Osteoblast (primary cell): ENCODE measurements around the gene CDK3. TPM values are rescaled to one million over a fixed set of nuclear protein-coding genes. Genes with fewer than 3 reads are reported as not detected.
A peak's percentile ranks its signal among the peaks of the same experiment; 100 is the strongest.
"Not testable (repeated sequence)": the region's sequence is repeated elsewhere in the genome, so short reads cannot be mapped to it uniquely, and the experiment has no call there.

ENCODE experiments used
- DNase-seq: peaks from one replicate; pipeline ENCODE4 v3.0.0; 2011; ENCODE audit warnings: low spot score, mixed read lengths; ENCODE audit not compliant: insufficient read length; ENCODE audit errors: missing footprints
- H2AFZ ChIP-seq: 2 replicates; pipeline ENCODE4 v1.6.0; 2011; ENCODE audit warnings: mild to moderate bottlenecking, low read length
- H3K27ac ChIP-seq: 2 replicates; pipeline ENCODE4 v1.5.1; 2011; ENCODE audit warnings: mild to moderate bottlenecking, low read depth, low read length, moderate library complexity
- H3K27me3 ChIP-seq: 2 replicates; pipeline ENCODE4 v1.6.0; 2012; ENCODE audit warnings: mild to moderate bottlenecking, control low read depth, inconsistent platforms, low read length, moderate library complexity; ENCODE audit not compliant: insufficient read depth
- H3K36me3 ChIP-seq: 2 replicates; pipeline ENCODE4 v1.5.1; 2011; ENCODE audit warnings: mild to moderate bottlenecking, low read length, control low read depth, moderate library complexity; ENCODE audit not compliant: insufficient read depth
- H3K4me1 ChIP-seq: 2 replicates; pipeline ENCODE4 v1.5.1; 2011; ENCODE audit warnings: mild to moderate bottlenecking, low read length, control low read depth, moderate library complexity; ENCODE audit not compliant: insufficient read depth
- H3K4me2 ChIP-seq: 2 replicates; pipeline ENCODE4 v1.6.0; 2011; ENCODE audit warnings: mild to moderate bottlenecking, low read length; ENCODE audit not compliant: insufficient read depth
- H3K4me3 ChIP-seq: fragments of 200-600 bp; sonication (generic); 3 replicates; pipeline ENCODE4 v1.5.1; 2012; ENCODE audit warnings: mild to moderate bottlenecking, low read length, inconsistent platforms; ENCODE audit not compliant: insufficient read depth
- H3K79me2 ChIP-seq: 2 replicates; pipeline ENCODE4 v1.6.0; 2012; ENCODE audit warnings: mild to moderate bottlenecking, low read length, control low read depth, inconsistent platforms; ENCODE audit not compliant: insufficient read depth
- H3K9me3 ChIP-seq: 2 replicates; pipeline ENCODE4 v1.5.1; 2011; ENCODE audit warnings: low read depth, low read length, control low read depth
- H4K20me1 ChIP-seq: 2 replicates; pipeline ENCODE4 v1.6.0; 2012; ENCODE audit warnings: mild to moderate bottlenecking, low read length, control low read depth; ENCODE audit not compliant: insufficient read depth
- total RNA-seq: library from RNA; depleted of rRNA; stranded (reverse); fragments of >200 nt; gene quantifications from 2 replicates; pipeline ENCODE4 v1.2.3, GENCODE V29; 2012
- TF ChIP-seq, protein P1 (sequence below): IDR thresholded peaks from 2 replicates; pipeline ENCODE4 v1.5.1; 2011; ENCODE audit warnings: mild to moderate bottlenecking, low read depth, low read length, moderate library complexity; ENCODE audit errors: extremely low read depth

The CDK3 gene
- total RNA-seq, 1 donor = 0.72 TPM

GRCh38 chr17:75970626-75971025 lies 30.0 kb upstream of the CDK3 start:
- TF ChIP-seq, protein P1, sequence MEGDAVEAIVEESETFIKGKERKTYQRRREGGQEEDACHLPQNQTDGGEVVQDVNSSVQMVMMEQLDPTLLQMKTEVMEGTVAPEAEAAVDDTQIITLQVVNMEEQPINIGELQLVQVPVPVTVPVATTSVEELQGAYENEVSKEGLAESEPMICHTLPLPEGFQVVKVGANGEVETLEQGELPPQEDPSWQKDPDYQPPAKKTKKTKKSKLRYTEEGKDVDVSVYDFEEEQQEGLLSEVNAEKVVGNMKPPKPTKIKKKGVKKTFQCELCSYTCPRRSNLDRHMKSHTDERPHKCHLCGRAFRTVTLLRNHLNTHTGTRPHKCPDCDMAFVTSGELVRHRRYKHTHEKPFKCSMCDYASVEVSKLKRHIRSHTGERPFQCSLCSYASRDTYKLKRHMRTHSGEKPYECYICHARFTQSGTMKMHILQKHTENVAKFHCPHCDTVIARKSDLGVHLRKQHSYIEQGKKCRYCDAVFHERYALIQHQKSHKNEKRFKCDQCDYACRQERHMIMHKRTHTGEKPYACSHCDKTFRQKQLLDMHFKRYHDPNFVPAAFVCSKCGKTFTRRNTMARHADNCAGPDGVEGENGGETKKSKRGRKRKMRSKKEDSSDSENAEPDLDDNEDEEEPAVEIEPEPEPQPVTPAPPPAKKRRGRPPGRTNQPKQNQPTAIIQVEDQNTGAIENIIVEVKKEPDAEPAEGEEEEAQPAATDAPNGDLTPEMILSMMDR = no peak
- DNase-seq = no peak
- Histone ChIP-seq H4K20me1 (peaks cover 10% of the 10 kb centered on the region), H3K4me3 (no peak overlapping the region), H3K9me3 (no peaks in the 10 kb centered on the region), H2AFZ (no peak overlapping the region), H3K36me3 (peaks cover 15% of the 10 kb centered on the region), H3K79me2 (peaks cover 50% of the 10 kb centered on the region), H3K27me3 (no peaks in the 10 kb centered on the region), H3K27ac (no peak overlapping the region), H3K4me1 (no peaks in the 10 kb centered on the region), H3K4me2 (no peak overlapping the region)

- DNase-seq, H3K4me2 ChIP-seq, H3K27me3 ChIP-seq, H3K27ac ChIP-seq, H4K20me1 ChIP-seq, H3K9me3 ChIP-seq, H3K4me1 ChIP-seq, H2AFZ ChIP-seq, H3K4me3 ChIP-seq: not testable (repeated sequence)
- peaks cover 14% of the 10 kb centered on the region for H3K36me3 ChIP-seq
- H3K79me2 ChIP-seq = peaks cover 69% of the 10 kb centered on the region
Observed at GRCh38 chr17:75975187-75975586, 25.5 kb upstream of the CDK3 start.

DNA sequence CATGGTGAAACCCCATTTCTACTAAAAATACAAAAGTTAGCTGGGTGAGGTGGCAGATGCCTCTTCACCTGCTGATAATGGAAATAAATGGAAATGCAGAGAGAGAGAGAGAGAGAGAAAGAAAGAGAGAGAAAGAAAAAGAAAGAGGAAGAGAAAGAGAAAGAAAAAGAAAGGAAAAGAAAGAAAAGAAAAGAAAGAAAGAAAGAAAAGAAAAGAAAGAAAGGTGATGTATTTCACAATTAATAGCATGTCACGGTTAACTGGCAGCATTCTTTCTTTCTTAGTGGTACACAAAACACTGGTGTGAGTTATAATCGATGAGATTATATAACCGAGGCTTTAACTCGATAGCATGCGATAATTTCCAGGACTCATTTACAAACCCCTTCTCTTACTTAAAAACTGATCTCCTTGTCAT lies 24.9 kb upstream of the CDK3 start:
- no peak overlapping the region for H3K4me2 ChIP-seq
- no peak overlapping the region for H2AFZ ChIP-seq
- H3K27me3 ChIP-seq = no peaks in the 10 kb centered on the region
- peaks cover under 1% of the 10 kb centered on the region for H4K20me1 ChIP-seq
- no peak overlapping the region for H3K27ac ChIP-seq
- peaks cover 9% of the 10 kb centered on the region for H3K4me1 ChIP-seq
- no peak overlapping the region for H3K4me3 ChIP-seq
- peak; percentile 77 for DNase-seq
- H3K79me2 ChIP-seq = peaks cover 68% of the 10 kb centered on the region
- no peaks in the 10 kb centered on the region for H3K9me3 ChIP-seq
- H3K36me3 ChIP-seq = peaks cover 9% of the 10 kb centered on the region
- TF ChIP-seq, protein P1 = no peak

DNA sequence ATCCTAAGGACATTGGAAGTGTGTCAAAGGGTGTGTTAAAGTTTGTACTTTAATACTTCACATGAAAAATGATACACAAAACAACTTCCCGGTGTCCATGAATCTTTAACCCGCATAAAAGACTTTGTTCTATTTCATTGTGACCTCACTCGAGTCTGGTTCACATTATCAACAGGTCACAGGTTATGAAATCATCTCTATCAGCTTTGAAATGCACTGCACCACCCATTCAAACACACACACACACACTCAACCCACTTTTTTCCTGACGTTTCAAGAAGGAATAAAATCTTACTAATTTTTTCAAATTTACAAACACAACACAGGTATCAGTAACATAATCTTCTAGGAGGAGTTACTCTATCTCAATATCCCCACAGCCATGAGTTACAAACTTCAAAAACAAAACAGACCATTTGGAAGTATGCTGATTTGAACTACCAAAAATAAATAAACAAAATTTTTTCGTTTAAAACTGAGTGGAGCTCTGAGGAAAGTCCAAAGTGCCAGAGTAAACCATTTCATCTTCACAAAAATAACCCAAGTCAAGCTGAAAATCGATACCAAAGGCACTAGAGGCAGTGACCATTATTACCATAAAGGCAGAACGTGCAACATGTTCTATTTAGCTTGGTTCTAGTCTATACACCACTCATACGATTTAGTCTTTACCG lies 24.3 kb upstream of the CDK3 start:
- Histone ChIP-seq H4K20me1 (no peaks in the 10 kb centered on the region), H3K79me2 (peaks cover 66% of the 10 kb centered on the region)

More for the DNA sequence above, 24.3 kb upstream of the CDK3 start:
- no peaks in the 10 kb centered on the region for H3K9me3 ChIP-seq
- DNase-seq = no peak
- peak overlapping the region; percentile 14 for H3K4me3 ChIP-seq
- H3K36me3 ChIP-seq = peaks cover 7% of the 10 kb centered on the region
- H3K4me2 ChIP-seq = peak overlapping the region; percentile 49
- TF ChIP-seq, protein P1 = no peak
- peaks cover 9% of the 10 kb centered on the region for H3K4me1 ChIP-seq
- no peak overlapping the region for H2AFZ ChIP-seq
- no peaks in the 10 kb centered on the region for H3K27me3 ChIP-seq
- H3K27ac ChIP-seq = no peak overlapping the region
